ENCODE data around the gene FOXP1. TPM values are rescaled to one million over a fixed set of nuclear protein-coding genes. Genes with fewer than 3 reads are reported as not detected.

Gene FOXP1
- total RNA-seq, 1 experiment from 2014 or later, result 75.3 TPM

- peaks cover 3% of the 10 kb centered on the region in 2 experiments; a peak in 2 of 5 replicates for H3K9me3 Mint-ChIP-seq
- Histone ChIP-seq H2BK120ac (ENCODE audit: low read depth, low read length, poor library complexity, severe bottlenecking) (no peak overlapping the region), H3K4me2 (ENCODE audit: insufficient read depth, insufficient read length, low read length) (no peak overlapping the region), H3K4ac (ENCODE audit: low read depth, low read length) (no peak overlapping the region), H3K9ac (ENCODE audit: extremely low read depth, insufficient read length, low read length) (no peak overlapping the region), H3K18ac (ENCODE audit: insufficient read length, low read depth, low read length) (no peak overlapping the region), H3K56ac (ENCODE audit: insufficient read length, low read depth, low read length) (no peak overlapping the region), H2BK5ac (ENCODE audit: insufficient read length, low read length) (no peak overlapping the region), H4K8ac (replicated peaks; ENCODE audit: insufficient read length, low read depth, low read length) (no peak overlapping the region), H2AFZ (ENCODE audit: low read length) (no peak overlapping the region), H4K5ac (ENCODE audit: insufficient read length, low read depth, low read length) (no peak overlapping the region), H3K9me3 (ENCODE audit: control insufficient read depth, low read depth, low read length) (no peaks in the 10 kb centered on the region), H3K27ac (ENCODE audit: insufficient read length, low read depth, low read length) (no peak overlapping the region), H4K20me1 (ENCODE audit: control insufficient read depth, insufficient read depth, insufficient read length) (no peaks in the 10 kb centered on the region), H3K14ac (ENCODE audit: insufficient read depth, low read length) (no peak overlapping the region), H3K27me3 (ENCODE audit: insufficient read depth, low read length) (no peaks in the 10 kb centered on the region), H3K79me2 (ENCODE audit: insufficient read depth, low read length) (no peaks in the 10 kb centered on the region), H4K91ac (ENCODE audit: insufficient read length, low read depth, low read length) (no peak overlapping the region), H2BK20ac (ENCODE audit: low read depth, low read length, poor library complexity, severe bottlenecking) (no peak overlapping the region), H3K79me1 (ENCODE audit: insufficient read depth, low read depth, low read length, poor library complexity, severe bottlenecking) (no peaks in the 10 kb centered on the region), H3K4me1 (ENCODE audit: insufficient read depth, low read length) (peaks cover 8% of the 10 kb centered on the region; the same call in 1 of the 2 replicates), H3K23me2 (ENCODE audit: insufficient read length, low read depth, low read length, poor library complexity, severe bottlenecking) (no peaks in the 10 kb centered on the region), H2BK12ac (ENCODE audit: insufficient read length, low read depth, low read length) (no peak overlapping the region), H3K23ac (ENCODE audit: insufficient read length, low read depth, low read length) (no peak overlapping the region), H3T11ph (ENCODE audit: low read length) (no peak overlapping the region), H2AK5ac (ENCODE audit: insufficient read length, low read length) (no peak overlapping the region), H2BK15ac (ENCODE audit: low read depth, low read length) (no peak overlapping the region)
- H3K27me3 Mint-ChIP-seq (ENCODE audit: low read depth), result no peaks in the 10 kb centered on the region
- no peak for TF ChIP-seq CTCF (conservative IDR thresholded peaks at IDR 0.05)
- no peak overlapping the region for H3K4me3 Mint-ChIP-seq
- peaks cover 17 to 29% of the 10 kb centered on the region in 2 experiments for H3K4me1 Mint-ChIP-seq
- peak overlapping the region in 2 of 3 experiments; percentile 64 to 84; a peak in 6 of 7 replicates for H3K27ac Mint-ChIP-seq
- no CpG with 5 or more reads among the region's 7 CpGs for WGBS (ENCODE audit: extremely low coverage, insufficient read length, low lambda C conversion rate)
- DNase-seq, result no peak
- no peaks in the 10 kb centered on the region; a peak in 1 of 7 replicates for H3K36me3 Mint-ChIP-seq (ENCODE audit: insufficient read depth in 1 of 3, low read depth in 3 of 3)
Observed at GRCh38 chr3:71391361-71391760, 192.2 kb downstream of the FOXP1 start.

Data from H9 (cell line).